Upper lobe of right lung (tissue), 1 donor: Measurements from ENCODE around the gene PSD4. TPM values are rescaled to one million over a fixed set of nuclear protein-coding genes. Genes with fewer than 3 reads are reported as not detected.

Experiments
- ATAC-seq: fragments of 200-7000 bp; cut with Tn5 transposase; one replicate; pipeline ENCODE4 v1.9.1; 2020; ENCODE audit warnings: mild to moderate bottlenecking, moderate library complexity
- DNase-seq: peaks from one replicate; pipeline ENCODE4 v3.0.0-alpha.2; 2020
- H3K27ac ChIP-seq: fragments of 200-600 bp; one replicate; pipeline ENCODE4 v1.8.0; 2022
- H3K27me3 ChIP-seq: fragments of 200-600 bp; one replicate; pipeline ENCODE4 v1.8.0; 2022; ENCODE audit warnings: mild to moderate bottlenecking
- H3K36me3 ChIP-seq: fragments of 200-600 bp; one replicate; pipeline ENCODE4 v1.8.0; 2022
- H3K4me1 ChIP-seq: fragments of 200-600 bp; one replicate; pipeline ENCODE4 v1.8.0; 2022
- H3K4me3 ChIP-seq: fragments of 200-600 bp; one replicate; pipeline ENCODE4 v1.8.0; 2022; ENCODE audit warnings: mild to moderate bottlenecking
- H3K9me3 ChIP-seq: fragments of 200-600 bp; one replicate; pipeline ENCODE4 v1.8.0; 2022
- intact Hi-C: fragments of 100-400 bp; cut with DNase I; formaldehyde crosslinking; loops from one replicate; pipeline ENCODE4 v1.11.0; 2022
- total RNA-seq: library from RNA; stranded (reverse); fragmentation: NEBNext Ultra II Directional; extraction: Animal tissue kit (Norgen Biotek cat#: 25700); gene quantifications from one replicate; pipeline ENCODE4 v1.2.1, GENCODE V29; 2021
- TF ChIP-seq, protein P1 (sequence below): fragments of 200-600 bp; IDR thresholded peaks from one replicate; pipeline ENCODE4 v1.8.0; 2022; ENCODE audit warnings: antibody characterized with exemption
- donor health status: DM: no; HTN: yes; CAD: no; lungs with severe emphysema.

PSD4 gene
- total RNA-seq, 1 donor from 2014 or later, result 37.8 TPM

DNA sequence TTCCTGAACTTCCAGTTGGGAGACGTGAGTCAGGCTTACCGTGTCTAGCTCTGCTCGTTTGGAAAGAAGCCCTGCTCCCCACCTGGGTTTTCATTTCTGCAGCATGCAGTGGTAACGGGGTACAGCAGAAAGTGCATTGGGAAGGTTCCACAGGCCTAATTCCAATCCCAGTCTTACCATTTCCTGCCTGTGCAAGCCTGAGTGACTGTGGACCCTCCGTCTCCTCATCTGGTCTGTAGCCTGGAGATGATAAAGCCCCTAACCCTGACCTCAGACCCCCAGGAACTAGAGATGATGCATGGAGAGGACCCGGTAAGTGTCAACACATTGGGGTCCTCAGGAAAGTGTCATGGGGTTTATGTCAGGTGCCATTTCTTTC lies 5.8 kb upstream of the PSD4 start:
- no peak for ATAC-seq

DNA sequence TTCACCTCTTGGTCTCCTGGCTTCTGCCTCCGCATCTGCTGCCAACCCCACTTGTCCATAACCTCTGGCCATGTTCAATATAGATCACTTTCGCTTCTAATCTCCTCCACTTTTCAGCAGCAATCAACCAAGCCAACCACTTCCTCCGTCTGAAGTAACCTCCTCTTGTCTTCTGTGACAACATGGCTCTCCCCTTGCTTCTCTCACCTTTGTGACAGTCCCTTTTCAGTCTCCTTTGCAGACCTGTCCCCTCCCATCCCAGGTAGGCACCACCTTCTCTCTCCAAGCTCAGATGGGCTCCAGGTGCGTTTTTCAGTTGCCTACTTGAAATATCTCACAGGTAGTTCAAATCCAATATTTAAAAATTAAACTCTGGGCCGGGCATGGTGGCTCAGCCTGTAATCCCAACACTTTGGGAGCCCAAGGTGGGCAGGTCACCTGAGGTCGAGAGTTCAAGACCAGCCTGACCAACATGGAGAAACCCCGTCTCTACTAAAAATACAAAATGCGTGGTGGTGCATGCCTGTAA lies 4.7 kb upstream of the PSD4 start:
- intact Hi-C loops, result no loop called here
- peak overlapping the region; percentile 30 for H3K27ac ChIP-seq
- no peak for DNase-seq

More for the DNA sequence above, 5.8 kb upstream of the PSD4 start:
- H3K4me3 ChIP-seq, result no peak overlapping the region
- intact Hi-C loops, result no loop called here
- no peaks in the 10 kb centered on the region for H3K27me3 ChIP-seq
- DNase-seq, result no peak
- H3K9me3 ChIP-seq, result no peaks in the 10 kb centered on the region
- TF ChIP-seq, protein P1, sequence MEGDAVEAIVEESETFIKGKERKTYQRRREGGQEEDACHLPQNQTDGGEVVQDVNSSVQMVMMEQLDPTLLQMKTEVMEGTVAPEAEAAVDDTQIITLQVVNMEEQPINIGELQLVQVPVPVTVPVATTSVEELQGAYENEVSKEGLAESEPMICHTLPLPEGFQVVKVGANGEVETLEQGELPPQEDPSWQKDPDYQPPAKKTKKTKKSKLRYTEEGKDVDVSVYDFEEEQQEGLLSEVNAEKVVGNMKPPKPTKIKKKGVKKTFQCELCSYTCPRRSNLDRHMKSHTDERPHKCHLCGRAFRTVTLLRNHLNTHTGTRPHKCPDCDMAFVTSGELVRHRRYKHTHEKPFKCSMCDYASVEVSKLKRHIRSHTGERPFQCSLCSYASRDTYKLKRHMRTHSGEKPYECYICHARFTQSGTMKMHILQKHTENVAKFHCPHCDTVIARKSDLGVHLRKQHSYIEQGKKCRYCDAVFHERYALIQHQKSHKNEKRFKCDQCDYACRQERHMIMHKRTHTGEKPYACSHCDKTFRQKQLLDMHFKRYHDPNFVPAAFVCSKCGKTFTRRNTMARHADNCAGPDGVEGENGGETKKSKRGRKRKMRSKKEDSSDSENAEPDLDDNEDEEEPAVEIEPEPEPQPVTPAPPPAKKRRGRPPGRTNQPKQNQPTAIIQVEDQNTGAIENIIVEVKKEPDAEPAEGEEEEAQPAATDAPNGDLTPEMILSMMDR, result no peak
- no peaks in the 10 kb centered on the region for H3K36me3 ChIP-seq
- H3K4me1 ChIP-seq, result peaks cover 16% of the 10 kb centered on the region
- peak overlapping the region; percentile 24 for H3K27ac ChIP-seq

DNA sequence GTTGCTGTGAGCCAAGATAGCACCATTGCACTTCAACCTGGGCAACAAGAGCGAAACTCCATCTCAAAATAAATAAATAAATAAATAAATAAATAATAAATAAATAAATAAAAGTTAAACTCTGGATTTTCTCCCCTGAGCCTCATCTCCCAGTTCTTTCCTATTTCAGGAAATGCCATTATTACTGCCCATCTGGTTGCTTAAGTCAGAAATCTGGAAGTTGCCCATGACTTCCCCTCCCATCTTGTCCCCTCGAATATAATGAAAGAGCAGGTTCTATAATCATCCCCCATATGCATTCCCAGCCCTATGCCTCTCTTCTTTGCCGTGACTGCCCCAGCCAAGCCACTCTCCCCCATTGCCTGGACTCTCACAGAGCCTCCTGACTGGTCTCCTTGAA lies 4.2 kb upstream of the PSD4 start:
- Histone ChIP-seq H3K36me3 (no peaks in the 10 kb centered on the region), H3K4me3 (no peak overlapping the region), H3K27me3 (no peaks in the 10 kb centered on the region), H3K9me3 (no peaks in the 10 kb centered on the region), H3K27ac (no peak overlapping the region), H3K4me1 (peaks cover 19% of the 10 kb centered on the region)
- TF ChIP-seq, protein P1, result no peak
- no peak for ATAC-seq
- intact Hi-C loops, result no loop called here
- no peak for DNase-seq

More for the DNA sequence above, 4.7 kb upstream of the PSD4 start:
- Histone ChIP-seq H3K27me3 (no peaks in the 10 kb centered on the region), H3K36me3 (no peaks in the 10 kb centered on the region), H3K4me1 (peaks cover 19% of the 10 kb centered on the region), H3K4me3 (no peak overlapping the region), H3K9me3 (no peaks in the 10 kb centered on the region)
- no peak for ATAC-seq
- TF ChIP-seq, protein P1, result no peak

DNA sequence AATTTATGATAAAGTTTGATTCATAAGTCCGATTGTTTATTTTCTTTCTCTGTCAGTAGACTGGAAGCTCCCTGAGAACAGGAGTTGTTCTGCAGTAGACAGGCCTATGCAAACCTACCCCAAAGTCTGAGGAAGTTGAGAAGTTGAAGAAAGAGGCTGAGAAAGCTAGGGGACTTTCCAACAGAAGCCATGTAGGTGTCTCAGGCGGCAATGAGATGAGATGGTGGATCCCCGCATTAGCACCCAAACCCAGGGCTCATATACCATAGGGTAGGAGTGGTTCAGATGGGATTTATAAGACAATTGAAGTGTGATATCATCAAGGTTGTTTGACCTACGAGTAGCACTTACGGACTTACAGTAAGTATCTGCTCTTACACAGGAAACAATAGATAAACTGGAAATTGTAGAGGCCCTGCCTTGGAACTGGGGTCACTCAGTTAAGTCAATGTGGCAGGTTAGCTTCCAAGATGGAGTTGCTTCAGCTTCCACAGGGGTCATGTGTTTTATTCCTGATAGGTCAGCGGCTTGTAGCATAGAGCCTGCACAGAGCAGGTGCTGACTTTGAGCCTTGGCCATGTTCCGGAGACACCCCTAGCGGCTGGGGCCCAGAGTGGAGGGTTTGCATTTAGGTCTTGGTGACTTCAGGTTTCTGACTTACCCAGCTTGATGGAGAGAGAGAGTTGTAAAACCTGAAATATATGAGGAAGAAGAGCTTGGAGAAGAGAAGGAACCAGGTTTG lies 2.3 kb upstream of the PSD4 start:
- Histone ChIP-seq H3K27ac (no peak overlapping the region), H3K27me3 (no peaks in the 10 kb centered on the region), H3K4me3 (no peak overlapping the region), H3K9me3 (no peaks in the 10 kb centered on the region), H3K4me1 (peaks cover 29% of the 10 kb centered on the region), H3K36me3 (no peaks in the 10 kb centered on the region)
- TF ChIP-seq, protein P1, result no peak
- DNase-seq (no peak), ATAC-seq (no peak)
- intact Hi-C loops, result no loop called here

DNA sequence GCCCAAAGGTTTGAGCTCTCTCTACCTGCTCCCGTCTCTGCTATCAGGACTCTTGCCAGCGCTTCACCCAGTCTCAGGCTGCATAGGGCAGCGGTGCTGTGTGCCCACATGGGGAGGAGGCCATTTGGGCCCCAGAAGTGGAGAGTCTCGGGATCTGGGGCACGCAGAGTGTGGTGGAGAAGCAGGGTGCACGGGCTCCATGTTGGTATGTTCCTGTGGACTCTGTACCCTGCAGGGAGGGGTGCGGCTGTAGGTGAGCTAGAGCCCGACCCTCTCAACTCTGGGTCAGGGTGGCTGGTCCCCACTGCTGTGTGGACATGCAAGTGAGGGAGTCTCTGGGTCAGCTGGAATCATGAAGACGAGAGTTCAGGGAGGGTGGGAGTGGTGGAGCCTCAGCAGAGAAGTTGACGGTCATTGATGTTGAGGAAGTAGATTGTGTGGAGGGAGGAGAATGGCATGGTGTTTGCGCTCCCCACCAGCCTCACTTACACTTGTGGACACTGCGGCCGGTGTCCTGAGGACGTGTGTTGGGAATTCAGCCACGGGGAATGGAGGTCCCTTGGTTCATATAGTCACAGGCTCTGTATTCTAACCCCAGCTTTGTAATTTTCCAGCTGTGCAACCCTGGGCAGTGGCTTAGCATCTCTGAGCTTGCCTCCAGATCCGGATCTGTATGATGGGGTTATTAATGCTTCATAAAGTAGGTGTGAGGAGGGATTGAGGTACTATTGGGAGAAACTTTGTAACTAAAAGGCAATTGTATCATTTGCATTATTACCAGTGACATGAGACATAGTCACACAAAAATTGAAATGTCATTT lies 840 bp upstream of the PSD4 start:
- Histone ChIP-seq H3K36me3 (no peaks in the 10 kb centered on the region), H3K9me3 (no peaks in the 10 kb centered on the region), H3K27me3 (no peaks in the 10 kb centered on the region), H3K27ac (peak overlapping the region; percentile 73), H3K4me3 (no peak overlapping the region), H3K4me1 (peaks cover 19% of the 10 kb centered on the region)
- intact Hi-C loops, result no loop called here
- ATAC-seq, result no peak
- no peak for DNase-seq
- TF ChIP-seq, protein P1, result no peak
